HTR-8/SVneo (cell line): ENCODE data around the gene CRTC3.
"Not testable (repeated sequence)": the region's sequence is repeated elsewhere in the genome, so short reads cannot be mapped to it uniquely, and the experiment has no call there.

ENCODE experiments used
- DNase-seq: peaks from one replicate; pipeline ENCODE4 v3.0.0; 2011; ENCODE audit warnings: low spot score, mixed read lengths; ENCODE audit not compliant: insufficient read length
- FAIRE-seq: peaks from 2 replicates; lab custom pipeline; 2011; peaks lifted over from hg19 to GRCh38; lab: Jason Lieb, UNC

Gene CRTC3

DNA sequence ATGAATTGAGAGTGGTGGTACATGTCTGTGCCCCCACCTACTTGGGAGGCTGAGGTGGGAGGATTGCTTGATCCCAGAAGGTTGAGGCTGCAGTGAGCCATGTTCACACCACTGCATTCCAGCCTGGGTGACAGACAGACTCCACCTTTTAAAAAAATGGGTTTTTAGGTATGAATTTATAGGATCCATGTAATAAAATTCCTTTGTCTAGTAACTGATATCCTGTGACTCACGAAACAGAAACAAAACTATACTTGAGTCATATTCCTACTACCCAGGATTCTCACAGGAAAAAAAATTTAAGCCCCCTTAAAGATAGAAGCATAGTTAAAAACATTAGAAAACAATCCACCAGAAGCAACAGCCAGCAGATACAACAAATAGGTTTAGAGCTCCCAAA lies 10.0 kb upstream of the CRTC3 start:
- no peak for FAIRE-seq
- DNase-seq, result peak; percentile 53

DNA sequence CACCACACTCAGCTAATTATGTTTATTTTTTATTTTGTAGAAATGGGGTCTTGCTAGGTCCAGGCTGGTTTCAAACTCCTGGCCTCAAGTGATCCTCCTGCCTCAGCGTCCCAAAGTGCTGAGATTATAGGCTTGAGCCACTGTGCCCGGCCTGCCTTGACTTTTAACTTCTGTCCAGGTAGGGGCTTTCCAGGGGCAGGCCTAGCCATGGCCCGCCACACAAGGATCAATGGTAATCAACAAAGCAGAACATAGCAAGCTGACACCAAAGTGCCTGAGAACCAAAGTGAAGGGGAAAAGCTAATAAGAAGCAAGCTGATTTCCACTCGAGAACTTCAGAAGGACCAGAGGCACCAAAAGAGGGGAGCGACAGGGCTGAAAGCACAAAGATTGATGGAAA lies 9.4 kb upstream of the CRTC3 start:
- FAIRE-seq (no peak), DNase-seq (no peak)

DNA sequence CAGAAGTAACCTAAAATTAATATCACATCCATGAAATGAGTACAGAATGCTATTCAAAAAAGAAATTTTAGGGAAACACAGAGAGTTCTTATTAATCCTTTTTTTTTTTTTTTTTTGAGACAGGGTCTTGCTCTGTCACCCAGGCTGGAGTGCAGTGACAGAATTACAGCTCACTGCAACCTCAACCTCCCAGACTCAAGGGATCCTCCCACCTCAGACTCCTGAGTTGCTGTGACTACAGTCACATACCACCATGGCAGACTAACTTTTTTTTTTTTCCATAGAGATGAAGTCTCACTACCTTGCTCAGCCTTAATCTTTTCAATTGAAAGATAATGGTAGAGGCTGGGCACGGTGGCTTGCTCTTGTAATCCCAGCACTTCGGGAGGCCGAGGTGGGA lies 6.3 kb upstream of the CRTC3 start:
- FAIRE-seq (no peak), DNase-seq (no peak)

DNA sequence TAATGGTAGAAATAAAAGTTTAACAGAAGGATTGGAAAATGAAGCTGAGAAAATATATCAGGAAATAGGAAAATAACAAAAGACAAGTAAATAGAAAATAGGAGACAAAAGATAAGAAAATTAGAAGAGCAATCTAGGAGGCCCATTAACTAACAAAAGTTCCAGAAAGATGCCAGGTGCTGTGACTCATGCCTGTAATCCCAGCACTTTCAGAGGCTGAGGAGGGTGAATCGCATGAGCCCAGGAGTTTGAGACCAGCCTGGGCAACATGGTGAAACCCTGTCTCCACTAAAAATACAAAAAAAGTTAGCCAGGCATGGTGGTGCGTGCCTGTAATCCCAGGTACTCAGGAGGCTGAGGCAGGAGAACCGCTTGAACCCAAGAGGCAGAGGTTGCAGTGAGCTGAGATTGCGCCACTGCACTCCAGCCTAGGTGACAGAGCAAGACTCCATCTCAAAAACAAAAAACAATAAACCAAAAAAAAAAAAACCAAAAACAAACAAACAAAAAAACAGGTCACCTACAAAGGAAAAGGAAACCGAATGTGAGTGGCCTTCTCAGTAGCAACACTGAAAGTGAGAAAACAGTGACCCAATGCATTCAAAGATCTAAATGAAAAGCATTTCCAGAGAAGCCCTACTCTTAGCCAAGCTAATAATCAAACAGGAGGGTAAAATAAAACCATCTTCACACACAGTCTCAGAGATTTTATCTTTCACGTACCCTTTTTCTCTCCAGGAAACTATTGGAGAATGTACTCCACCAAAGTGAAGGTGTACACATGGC lies 5.5 kb upstream of the CRTC3 start:
- FAIRE-seq, DNase-seq: not testable (repeated sequence)

DNA sequence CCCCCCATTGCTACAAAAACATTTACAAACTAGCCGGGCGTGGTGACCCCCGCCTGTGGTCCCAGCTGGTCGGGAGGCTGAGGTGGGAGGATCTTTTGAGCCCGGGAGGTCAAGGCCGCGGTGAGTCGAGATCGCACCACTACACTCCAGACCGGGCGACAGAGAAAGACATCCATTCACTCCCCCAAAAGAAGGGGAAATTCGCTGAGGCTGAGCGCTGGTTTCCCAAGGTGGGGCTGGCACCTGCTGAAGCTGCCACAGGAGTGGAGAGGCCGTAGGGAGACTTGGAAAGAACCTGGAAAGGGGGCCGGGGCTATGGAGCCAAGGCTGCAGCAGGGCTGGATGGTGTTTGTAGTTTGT lies 732 bp upstream of the CRTC3 start:
- DNase-seq (no peak), FAIRE-seq (no peak)

DNA sequence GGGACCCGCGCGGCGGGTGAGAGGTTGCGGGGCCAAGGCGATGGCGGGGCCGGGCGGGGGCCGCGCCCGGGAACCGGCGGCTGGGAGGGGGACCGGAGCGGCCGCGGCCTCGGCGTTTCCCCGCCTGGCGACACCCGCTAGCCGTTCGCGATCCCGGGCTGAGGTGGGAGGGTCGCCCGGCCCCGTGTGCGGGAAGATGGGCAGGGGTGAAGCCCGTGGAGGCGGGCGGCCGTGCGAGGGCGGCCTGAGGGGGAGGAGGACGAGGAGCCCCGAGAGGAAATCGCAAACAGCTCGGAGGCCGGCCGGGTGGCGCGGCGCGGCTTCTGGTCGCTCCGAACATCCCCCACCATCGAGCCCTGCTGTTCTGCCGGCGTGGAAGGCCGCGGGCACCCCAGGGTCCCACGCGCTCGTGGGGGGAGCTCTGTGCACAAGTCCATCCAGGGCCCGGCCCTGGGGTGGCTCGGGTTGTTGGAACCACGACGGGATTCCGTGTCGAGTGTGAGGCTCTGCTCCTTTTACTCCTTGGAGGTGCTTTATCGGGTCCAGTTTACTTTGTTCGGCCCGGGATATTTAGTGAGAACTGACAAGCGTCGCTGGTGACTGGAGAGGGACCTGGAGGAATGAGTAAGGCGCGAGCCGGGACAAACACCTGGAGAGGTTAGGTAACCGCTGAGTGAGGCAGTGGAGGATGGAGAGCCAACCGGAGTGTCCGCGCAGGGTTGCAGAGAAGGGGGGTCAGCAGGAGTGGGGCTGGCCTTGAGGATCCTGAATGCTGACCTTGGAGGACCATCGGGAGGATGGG lies 728 bp downstream of the CRTC3 start:
- DNase-seq (peak; percentile 43), FAIRE-seq (no peak)

DNA sequence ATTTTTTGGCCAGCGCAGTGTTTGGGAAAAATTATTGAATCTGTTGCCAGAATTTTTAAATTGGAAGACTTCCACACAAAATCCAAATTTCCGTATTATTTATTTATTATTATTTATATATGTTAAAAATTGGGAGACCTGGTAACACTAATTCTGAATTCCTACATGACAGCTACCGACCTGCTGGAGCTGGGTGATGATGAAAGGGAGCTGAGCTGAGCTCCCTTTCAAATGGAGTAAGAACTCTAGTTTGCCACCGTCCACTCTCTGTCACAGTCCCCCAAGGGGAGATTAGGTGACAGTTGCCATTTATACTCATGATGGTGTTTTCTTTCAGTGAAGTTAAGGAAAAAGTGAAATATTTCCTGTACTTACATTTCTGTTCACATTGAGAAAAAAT lies 1.4 kb downstream of the CRTC3 start:
- FAIRE-seq, result no peak
- no peak for DNase-seq

DNA sequence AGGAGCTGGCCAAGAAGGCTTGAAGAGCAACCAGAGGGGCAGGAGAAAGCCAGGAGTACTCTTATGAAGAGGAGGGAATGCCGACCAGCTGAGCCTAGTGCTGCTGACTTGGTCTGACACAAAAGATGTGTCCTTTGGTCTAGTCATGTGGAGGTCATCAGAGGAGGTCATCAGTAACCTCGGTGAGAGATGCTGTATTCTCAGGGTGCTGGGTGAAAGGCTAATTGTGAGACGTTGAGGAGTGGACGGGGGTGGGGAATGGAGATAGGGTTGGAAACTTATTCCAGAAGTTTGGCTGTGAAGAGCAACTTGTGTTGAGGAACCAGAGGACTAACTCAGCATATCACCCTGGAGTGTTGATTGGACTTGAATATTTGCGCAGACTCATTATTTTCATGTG lies 5.5 kb downstream of the CRTC3 start:
- no peak for FAIRE-seq
- DNase-seq, result no peak

DNA sequence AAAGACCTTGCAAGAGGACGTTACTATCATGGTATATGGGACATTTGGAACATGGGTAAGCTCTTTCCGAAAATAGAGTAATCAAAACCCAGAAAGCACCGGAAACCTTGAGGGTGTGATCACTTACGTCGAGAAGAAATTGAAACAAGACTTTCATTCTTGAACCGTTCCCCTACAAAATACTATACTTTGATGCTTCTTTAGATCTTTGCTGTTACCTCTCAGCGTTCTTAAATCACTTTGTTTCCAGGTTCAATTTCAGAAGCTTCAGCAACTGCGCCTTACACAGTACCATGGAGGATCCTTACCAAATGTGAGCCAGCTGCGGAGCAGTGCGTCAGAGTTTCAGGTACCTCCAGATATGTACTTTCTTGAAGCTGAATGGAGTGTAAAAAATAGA lies 10.1 kb downstream of the CRTC3 start:
- no peak for DNase-seq

DNA sequence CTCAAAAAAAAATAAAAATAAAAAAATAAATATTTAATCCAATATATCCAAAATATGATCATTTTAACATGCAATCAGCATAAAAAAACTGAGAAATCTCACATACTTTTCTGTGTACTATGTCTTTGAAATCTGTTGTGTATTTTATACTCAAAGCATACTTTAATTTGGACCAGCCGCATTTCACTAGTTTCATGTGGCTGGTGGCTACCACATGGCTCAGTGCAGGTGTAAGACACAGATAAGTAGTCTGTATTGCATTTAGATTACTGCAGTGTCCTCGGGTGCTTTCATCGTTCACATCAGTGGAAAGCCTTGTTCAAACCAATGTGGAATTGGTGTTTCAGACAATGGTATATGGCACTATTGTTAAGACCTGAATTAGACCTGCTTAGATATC lies 11.0 kb downstream of the CRTC3 start:
- no peak for DNase-seq
- FAIRE-seq, result no peak

More for the DNA sequence above, 10.1 kb downstream of the CRTC3 start:
- no peak for FAIRE-seq

DNA sequence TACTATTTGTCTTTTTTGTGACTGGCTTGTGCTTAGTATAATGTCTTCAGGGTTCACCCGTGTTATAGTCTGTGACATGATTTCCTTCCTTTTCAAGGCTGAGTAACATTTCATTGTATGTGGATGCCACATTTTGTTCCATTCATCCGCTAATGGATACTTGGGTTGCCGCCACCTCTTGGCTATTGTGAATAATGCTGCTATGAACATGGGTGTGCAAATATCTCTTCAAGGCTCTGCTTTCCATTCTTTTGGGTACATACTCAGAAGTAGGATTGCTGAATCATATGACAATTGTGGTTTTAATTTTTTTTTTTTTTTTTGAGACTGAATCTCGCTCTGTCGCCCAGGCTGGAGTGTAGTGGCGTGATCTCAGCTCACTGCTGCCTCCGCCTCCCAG lies 15.4 kb downstream of the CRTC3 start:
- DNase-seq (no peak), FAIRE-seq (no peak)

DNA sequence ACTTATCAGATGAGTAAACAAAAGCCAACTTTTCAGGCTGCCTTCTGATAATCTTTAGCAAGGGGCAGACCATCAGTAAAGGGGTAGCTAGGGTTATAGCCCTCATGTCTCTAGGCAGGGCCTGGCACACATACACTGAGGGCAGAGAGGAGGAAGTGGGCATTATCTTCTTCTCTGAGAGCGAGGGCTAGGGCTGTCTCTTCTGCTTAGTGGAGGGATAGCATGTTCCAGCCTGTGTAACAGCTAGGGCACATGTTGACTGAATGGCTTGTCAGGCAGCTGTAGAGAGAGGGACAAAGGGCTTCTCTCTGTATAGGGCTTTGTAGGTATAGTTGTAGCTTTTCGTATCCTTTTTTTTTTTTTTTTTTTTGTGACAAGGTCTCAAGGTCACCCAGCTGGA lies 17.8 kb downstream of the CRTC3 start:
- no peak for DNase-seq
- FAIRE-seq, result no peak

DNA sequence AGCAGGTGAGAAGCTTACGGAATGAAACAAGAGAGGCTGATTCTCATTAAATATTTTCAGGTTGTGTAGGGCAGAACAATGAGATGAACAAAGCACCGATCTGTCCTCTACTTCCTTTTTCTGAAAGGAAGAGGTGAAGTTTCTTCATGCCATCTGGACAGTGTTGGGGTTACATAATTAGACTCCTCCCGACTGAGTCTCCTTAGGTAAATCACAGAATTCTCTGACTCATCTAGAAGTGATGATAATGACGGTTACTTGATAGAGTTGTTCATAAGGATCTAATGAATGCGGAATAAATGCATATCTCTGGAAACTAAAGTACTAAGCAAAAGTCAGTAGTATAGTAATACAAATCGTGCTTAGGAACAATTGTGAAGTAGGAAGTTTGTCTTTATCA lies 21.2 kb downstream of the CRTC3 start:
- no peak for FAIRE-seq
- DNase-seq, result no peak

DNA sequence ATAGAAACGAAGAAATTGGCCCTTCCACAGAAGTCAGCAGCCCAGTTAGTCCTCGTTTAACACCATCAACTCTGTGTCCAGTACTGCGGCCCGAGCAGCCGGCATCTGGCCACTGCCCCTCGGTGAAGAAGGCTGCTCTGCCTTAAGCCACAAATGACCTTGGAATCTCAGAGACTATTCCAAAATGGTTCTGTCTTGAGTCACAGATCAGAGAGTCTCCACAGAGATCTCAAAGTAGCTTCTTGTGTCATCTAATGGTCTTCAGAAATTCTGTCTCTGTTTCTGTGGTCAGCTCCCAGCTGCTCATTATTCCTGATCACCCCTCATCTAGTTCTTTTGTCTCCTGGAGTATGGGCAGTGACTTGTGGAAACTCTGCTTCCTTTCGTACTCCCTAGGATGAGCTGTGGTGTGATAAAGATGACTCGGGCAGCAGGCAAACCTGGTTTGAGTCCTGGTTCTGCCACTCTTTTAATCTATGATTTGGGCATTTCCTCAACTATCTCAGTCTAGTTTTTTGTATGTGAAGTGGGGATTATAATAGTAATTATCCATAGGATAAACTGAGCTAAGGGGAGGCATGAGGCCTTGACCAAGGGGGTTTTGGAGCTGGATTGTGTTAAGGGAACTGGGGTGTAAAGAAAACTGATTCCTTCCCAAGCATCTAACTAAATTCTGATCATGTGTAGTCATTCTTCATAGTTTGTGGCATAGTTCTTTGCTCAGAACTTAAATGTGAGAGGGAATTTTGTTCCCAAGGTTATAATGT lies 22.6 kb downstream of the CRTC3 start:
- DNase-seq, result no peak
- FAIRE-seq, result no peak

DNA sequence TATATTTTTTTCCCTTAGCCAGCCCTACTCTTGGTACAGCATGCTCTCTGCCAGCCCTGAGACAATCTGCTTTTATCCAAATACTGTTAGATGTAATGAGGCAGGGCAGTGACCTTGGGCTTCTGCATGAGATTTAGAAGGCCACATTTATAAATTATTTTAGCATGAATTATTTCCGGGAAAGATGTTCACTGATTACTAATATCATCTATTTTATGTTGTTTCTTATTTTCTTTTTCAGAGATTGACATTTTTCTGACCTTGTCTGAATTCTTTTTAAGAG lies 23.1 kb downstream of the CRTC3 start:
- DNase-seq (no peak), FAIRE-seq (no peak)

DNA sequence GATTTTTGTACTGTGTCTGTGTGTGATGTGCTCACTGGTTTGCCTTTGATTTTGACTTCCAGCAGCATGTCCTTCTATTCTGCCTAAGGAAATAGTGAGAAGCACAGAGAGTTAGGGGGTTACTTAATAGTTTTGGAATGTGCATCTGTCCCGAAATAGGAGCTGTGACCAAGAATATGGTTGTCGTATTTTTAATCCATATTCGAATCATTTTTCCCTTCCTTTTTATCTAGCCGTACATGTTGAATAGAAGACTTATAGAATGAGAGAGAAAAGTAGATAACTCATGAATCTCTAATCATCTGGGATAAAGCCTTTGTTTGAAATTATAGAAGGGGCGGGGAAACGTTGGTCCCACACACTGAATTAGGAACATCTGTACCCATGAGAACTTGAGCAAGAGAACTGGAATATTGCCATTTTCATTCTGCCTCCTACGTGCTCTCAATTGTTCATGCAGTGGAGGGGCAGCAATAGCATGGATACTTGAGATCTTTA lies 23.6 kb downstream of the CRTC3 start:
- no peak for FAIRE-seq
- no peak for DNase-seq

DNA sequence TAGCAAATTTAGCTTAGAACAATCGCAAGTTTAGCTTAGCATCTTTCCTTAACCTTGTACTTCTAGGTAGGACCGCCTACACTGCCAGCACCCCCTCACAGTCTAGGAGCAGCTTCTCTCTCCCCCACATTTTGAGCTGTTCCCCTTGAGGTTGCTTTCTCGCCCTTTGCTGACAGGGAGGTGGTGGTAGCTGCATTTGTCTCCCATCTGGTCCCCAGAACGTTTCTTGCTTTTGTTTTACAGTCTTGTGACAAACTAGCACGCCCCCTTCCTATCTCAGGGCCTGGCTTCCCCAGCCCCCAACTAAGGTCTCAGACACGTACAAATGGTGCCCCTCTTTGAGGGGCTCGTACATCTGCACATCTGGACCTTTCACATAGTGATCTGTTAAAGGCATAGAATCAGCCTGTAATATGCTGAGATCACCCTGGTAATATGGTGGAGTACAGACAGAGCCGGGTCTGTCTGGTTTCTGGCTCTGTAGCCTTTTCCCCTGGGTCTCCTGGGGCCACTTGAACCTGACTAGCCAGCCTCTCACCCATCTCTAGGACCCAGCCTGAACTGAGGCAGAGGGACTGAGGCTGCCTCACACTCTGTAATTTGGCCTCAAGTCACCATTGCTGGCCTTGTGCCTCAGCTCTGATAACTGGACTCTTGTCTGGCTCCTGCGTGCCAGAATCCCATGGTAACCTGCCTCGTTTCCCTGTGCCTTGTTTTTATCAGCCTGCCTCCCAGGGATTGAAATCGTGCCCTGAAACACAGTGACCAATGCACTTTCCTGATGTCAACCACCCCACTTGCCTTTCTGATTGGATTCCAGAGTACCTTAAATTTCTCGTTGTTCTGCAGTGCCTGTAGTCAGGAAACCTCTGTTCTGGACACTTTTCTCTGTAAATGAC lies 27.7 kb downstream of the CRTC3 start:
- DNase-seq (no peak), FAIRE-seq (no peak)

DNA sequence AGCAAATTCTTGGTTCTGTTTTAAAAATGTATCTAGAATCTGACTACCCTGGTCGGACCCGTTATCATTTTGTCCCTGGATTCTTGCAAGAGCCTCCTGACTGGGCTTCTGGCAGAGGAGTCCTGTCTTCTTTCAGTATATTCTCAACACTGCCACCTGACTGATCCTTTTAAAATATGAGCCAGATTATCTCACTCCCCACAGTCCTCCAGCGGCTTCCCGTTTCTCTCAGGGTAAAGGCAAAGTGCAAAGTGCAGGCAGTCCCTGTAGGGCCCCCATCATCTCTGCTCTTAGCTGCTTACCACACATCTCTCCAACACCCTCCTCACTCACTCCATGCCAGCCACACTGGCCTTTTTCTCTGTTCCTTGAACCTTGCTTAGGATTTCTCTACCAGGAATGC lies 28.4 kb downstream of the CRTC3 start:
- no peak for FAIRE-seq

DNA sequence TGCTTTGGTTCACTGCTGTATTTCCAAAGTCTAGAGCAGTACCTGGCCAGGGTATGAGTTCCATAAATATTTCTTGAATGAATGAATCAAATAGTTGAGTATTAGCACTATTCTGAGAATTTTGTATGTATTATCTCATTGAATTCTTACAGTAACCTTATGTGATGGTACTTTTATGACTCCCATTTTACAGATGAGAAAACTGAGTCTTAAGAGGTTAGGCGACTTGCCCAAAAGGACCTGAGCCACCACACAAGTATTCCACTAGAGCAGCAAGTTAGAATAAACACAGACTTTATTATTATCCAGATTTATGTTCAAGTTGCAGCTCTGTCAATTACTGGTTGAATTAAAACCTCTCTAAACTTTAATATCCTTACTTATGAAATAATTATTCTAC lies 29.4 kb downstream of the CRTC3 start:
- FAIRE-seq (no peak), DNase-seq (no peak)

More for the DNA sequence above, 28.4 kb downstream of the CRTC3 start:
- DNase-seq, result no peak

DNA sequence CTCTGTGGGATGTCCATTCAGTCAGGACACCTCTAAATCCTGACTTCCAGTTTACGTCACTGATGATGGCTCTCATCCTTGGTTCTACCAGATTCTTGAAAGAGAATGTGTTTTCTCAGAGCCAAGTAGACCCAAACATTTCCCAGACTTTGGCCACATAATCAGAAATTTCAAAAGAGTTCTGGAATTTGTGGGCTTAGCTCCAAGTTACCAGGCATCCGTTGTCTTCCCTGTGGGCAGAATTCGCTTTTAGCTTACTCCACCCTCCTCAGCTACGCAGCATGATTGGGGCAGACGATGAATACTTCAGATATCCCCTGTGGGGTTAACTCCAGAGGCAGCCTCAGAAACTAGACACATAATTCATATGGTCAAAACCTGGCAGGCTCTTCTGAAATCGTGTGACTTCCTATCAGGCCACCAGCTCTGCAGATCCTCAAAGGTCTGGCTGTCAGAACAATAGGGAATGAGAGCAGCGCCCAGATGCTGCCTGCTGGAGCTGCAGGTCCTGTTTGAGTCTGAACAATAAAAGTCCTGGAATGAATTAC lies 30.6 kb downstream of the CRTC3 start:
- FAIRE-seq, result no peak

More for the DNA sequence above, 30.6 kb downstream of the CRTC3 start:
- peak; percentile 28 for DNase-seq
